Neural progenitor cell (in vitro differentiated cells): ENCODE data around the gene ARVCF.

ENCODE experiments used
- CTCF ChIP-seq: fragments of 200-600 bp; sonication (generic); IDR thresholded peaks from 2 replicates; pipeline ENCODE4 v1.5.1; 2017; ENCODE audit warnings: antibody characterized with exemption, mild to moderate bottlenecking
- EZH2 ChIP-seq: fragments of 200-600 bp; sonication (generic); IDR thresholded peaks from 2 replicates; pipeline ENCODE4 v1.6.1; 2017; ENCODE audit warnings: antibody characterized with exemption, mild to moderate bottlenecking, moderate library complexity
- EZH2phosphoT487 ChIP-seq: fragments of 200-600 bp; sonication (generic); IDR thresholded peaks from 2 replicates; pipeline ENCODE4 v1.6.1; 2017; ENCODE audit warnings: antibody characterized with exemption

GRCh38 chr22:20043997-20044342 lies 27.3 kb upstream of the ARVCF start:
- TF ChIP-seq CTCF (no peak), EZH2phosphoT487 (no peak), EZH2 (no peak)
